NCI-H1930 (cell line): ENCODE data around the gene PTPRD.

Experiments used
- DNase-seq, 2 experiments: peaks; one replicate each; lab custom pipeline; 2025; lab: John Stamatoyannopoulos, UW

Gene PTPRD

DNA sequence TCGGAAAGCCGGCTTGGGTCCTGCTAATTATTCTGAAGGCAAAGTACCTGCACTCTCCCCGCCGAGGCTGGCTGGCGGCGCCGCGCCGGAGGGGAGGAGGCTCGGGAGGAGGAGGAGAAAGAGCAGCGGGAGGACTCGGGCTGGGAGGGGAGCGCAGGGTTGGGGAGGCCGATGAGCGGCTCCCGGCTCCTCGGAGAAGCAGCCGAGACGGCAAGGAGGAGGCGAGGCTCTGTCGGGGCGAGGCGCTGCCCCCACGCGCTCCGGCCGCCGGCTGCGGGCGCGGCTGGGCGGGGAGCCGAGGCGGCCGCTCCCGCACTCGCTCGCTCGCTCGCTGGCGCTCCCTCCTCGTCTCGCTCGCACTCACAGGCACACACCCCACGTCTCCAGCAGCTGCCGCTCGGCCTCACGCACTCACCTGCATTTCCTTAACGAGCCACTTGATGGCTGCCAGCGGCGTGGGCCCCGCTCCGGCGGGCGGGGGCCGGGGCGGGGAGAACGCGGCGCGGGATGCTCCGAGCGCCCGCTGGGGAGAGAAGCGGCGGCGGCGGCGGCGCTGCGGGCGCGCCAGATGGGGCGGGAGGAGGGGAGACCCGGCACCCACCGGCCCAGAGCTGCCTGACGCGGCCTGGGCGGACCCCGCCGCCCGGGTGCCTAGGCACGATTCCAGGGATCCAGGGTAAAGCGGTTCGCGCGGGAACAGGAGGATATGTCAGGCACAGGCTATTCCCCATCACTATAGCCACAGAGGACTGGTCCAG is at the start of gene PTPRD:
Gene PTPRD (minus strand): TSS at position 362 of the 758 bp plus-strand sequence.
- peak; percentile 52 to 76 for DNase-seq

DNA sequence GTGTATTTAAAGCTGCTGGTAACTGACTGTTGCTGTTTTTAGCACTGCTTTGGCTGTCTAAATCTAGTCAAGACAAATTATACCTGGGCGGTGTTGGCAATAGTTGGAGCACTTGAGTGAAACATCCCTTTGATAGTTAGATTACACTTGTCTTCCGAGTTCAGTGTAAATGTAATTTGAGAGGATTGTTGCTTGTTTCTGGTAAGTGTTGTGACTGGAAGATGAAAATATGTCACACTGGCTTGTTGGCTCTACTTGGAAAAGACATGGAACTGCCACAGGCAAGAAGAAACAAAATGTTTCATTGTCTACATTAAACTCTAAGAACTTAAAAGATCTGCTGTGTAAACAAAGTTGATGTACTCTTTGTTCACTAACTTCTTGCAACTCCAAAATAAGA is 49.2 kb upstream of the PTPRD start:
- DNase-seq, result no peak

DNA sequence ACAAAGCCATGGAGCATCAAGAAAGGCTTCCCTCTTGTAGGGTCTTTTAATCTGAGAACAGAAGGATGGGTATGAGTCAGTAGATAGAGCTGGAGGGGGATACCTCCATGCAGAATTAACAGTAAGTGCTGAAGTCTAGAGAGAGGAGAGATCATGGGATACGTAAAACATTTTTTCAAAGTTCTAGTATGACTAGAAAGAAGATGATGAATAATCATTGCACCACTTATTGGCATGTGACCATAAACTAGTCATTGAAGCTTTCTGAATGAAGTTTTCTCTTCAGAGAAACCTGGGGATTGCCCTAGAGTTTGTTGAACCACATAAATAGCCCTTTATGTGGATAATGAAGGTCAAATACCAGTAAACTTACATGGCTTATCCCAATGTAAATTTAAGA is 48.6 kb upstream of the PTPRD start:
- DNase-seq, result no peak

GRCh38 chr9:10651012-10651411 is 38.2 kb upstream of the PTPRD start:
- no peak for DNase-seq

- no peak for DNase-seq
Observed at GRCh38 chr9:10649076-10649475, 36.3 kb upstream of the PTPRD start.

DNA sequence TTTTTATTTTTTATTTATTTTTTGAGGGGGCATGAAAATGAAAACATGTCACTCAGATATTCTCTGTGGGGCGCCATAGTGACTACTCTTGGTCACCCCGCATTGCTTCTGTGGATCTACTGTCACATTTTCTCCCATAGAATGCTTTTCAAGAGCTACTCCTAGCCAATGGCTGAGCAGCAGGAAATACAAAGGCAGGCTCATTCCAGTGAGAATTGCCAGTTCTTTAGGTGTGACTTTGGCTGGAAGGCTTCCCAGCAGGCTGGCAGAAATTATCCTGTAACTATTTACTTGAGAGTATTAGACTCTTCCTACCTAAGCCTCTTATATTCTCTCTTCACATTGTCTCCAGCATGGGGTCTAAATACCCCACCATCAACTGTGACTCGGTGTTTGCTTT is 21.0 kb upstream of the PTPRD start:
- DNase-seq, result no peak

- DNase-seq, result no peak
Observed at GRCh38 chr9:10614196-10614800, 1.5 kb upstream of the PTPRD start.

- DNase-seq, result no peak
Observed at GRCh38 chr9:10613419-10613818, 617 bp upstream of the PTPRD start.

- no peak for DNase-seq
Observed at GRCh38 chr9:10605388-10605787, 7.4 kb downstream of the PTPRD start.

DNA sequence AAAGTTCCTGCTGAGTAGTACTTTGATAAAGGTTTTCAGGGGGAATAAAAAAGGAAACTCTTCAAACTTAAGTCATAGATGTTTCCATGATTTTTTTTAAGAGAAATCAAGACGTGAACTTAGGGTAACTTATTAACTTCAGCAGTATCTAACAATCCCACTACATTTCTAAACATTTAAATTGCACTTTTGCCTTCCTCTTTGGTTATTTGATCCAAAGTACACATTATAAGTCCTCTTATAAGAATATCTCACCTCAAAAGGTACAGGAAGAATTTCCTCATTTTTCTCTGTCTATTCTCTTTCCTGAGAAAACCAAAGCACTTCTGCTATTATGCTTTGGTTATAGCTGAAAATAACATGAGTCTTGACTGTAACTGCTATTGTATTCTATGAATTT is 7.9 kb downstream of the PTPRD start:
- no peak for DNase-seq

DNA sequence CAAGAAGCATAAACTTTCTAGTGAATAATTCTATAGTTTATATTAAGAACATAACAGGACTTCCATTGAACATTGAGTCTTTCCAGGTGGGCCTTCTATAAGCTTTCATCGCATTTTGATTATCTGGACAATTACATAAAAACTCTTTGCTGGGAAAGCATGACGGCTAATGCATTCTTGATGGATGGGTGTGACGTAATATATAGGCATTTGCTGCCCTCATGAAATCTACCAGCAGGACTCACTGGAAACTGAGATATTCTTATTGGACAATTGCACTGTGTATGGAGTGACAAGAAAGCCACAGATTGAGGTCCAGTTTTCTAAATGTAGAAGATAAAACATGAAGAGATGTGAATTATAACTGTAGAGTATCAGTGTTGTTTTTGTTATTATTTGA is 15.0 kb downstream of the PTPRD start:
- no peak for DNase-seq

- DNase-seq, result no peak
Observed at GRCh38 chr9:10594482-10594881, 18.3 kb downstream of the PTPRD start.

GRCh38 chr9:10586407-10586806 is 26.4 kb downstream of the PTPRD start:
- DNase-seq, result no peak

DNA sequence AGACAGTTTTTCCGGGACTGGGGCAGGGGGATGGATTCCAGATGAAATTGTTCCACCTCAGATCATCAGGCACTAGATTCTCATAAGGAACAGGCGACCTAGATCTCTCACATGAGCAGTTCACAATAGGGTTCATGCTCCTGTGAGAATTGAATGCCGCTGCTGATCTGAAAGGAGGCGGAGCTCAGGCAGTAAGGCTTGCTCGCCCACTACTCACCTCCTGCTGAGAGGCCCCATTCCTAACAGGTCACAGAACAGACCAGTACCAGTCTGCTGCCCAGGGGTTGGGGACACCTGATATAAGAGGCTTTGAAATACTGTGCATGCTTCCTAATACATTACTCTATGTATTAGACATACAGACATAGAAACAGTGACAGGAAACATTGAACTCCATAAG is 41.1 kb downstream of the PTPRD start:
- no peak for DNase-seq

DNA sequence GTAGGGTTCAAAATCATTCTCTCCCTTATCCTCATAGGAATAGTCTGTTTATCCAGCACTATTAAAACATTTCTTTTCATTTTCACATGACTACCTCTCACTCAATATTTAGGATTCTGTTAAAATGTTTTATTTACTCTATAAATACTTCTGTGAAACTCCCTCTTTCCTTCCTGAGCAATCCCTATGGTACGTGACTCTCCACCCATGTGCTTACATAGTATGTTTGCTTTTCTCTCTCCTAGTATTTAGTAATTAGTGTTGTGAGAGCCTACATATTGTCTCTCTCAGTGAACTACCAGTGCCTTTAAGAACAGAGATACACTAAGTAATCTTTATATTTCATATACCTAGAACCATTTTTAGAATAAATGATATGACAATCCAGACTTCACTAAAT is 46.0 kb downstream of the PTPRD start:
- DNase-seq, result no peak

DNA sequence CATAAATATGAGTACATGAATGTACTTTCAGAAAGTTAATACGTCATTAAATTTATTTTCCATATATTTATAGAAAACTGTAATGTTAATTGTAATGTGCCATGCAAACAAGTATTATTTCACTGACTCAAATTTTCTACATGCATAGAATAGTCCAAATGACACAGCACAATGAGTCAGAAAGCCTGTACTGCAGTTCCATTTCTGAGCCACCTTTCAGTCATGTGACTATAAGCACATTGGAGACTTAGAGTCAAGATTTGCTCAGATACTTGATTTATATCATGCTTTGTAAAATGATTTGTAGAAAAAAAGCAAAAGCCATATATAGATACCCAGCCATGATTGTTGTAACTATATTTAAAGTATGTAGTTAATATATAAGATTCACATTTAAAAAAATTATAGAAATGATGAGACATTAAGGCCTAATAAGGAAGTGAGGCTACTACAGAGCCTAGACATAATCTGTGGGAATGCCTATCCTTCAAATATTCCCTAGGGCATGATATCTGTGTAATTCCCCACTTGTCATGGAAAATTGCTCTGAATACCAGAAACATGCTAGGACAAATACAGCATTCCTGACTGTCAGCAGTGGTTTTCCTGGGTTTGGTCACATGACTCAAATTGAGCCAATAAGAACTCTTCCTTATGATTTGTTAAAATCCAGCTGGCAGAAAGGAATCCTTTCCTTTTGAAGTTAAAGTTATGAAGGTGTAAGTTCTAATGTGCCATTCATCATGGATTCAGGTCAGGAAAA is 50.0 kb downstream of the PTPRD start:
- no peak for DNase-seq

DNA sequence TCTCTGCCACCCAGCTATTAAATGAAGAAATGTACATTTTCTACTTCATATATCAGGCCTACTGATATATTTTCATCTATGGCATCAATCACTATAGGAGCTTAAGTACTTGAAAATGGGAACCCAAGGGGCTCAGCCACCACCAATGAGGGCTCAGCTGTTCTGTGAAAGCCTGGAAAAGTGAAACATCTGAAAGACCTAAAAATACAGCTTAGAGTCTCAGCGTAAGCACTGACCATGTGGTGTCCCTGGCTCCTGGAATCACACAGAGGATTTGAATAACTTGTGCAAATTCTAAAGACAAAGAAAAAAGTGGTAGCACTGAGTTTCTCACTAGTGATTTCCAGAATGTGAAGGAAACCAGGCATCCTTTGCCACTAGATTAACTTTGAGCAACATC is 64.5 kb downstream of the PTPRD start:
- no peak for DNase-seq

DNA sequence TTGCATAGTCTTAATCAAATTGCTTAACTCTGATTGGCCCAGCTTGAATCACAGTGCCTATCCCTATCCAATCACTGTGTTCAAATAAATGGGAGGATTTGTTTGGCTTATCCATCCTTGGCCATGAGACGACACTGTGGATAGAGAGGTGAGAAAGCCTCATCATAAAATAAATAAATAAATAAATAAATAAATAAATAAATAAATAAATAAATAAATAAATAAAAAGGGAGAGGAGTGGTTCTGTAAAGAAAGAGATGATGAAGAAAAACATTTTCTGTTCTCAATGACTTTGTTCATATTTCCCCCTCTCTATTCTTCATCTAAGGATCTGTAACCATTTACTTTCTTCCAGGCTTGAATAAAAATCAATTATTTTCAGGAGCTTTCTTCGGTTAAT is 74.7 kb downstream of the PTPRD start:
- no peak for DNase-seq

- DNase-seq, result peak; percentile 16 to 47
Observed at GRCh38 chr9:10534850-10535249, 78.0 kb downstream of the PTPRD start.

- no peak for DNase-seq
Observed at GRCh38 chr9:10525972-10526371, 86.8 kb downstream of the PTPRD start.

DNA sequence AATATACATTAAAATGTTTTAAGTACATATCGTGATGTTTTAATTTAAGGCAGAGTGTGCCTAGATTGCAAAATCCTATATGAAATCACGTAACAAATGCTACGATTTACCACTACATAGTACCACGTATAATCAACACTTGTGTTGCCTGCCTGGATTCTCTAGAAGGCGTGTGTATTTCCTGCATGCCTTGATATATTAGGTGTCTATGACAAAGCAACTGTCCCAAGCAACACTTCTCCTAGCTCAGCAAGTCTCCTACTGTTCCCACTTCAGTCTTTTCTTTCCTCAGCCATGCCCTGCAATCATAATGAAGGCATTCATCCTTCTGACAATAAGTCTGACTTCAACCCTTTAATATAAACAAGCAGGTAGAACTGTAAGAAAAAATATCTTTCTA is 89.6 kb downstream of the PTPRD start:
- no peak for DNase-seq

DNA sequence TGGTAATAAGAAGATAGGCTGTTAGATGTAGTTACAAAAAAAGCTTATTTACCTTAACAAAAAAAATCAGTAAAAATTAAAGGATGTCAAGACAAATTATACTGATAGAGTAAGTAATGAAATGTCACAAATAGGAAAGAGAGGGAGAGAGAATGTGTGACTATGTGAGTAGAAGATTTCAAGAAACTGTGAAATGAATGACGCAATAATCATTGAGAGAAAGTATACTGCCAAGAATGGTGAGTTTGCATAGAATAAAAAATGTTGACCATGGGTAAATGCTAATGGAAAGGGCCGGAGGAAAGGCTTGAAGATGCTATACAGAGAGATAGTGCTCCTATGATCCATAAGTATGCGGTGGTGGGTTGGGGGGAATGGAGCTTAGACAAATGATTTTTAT is 100.7 kb downstream of the PTPRD start:
- no peak for DNase-seq

DNA sequence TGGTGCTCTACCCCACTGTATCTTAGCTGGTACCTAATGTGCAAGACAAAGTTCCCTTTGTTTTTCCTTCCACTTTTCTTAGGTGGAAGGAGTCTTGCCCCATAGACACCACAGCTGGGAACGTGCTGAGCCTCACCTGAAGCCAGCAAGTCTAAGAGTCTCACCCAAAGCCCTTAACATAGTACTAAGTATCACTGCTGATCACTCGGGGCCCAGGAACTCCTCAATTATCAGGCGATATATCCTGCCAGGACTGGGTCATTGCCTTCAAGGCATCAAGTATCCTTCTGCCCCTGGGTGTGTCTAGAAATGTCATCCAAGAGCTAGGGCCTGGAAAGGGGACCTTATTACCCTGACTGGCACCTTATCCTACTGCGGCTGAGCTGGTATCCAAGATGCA is 123.9 kb downstream of the PTPRD start:
- no peak for DNase-seq
